Ishikawa (cell line): ENCODE measurements around the gene CBARP.

Source experiments
- CEBPB ChIP-seq: IDR thresholded peaks from 2 replicates; pipeline ENCODE4 v1.6.1; 2012
- EGR1 ChIP-seq: IDR thresholded peaks from 2 replicates; pipeline ENCODE4 v1.6.1; 2012
- EP300 ChIP-seq: IDR thresholded peaks from 2 replicates; pipeline ENCODE4 v1.6.1; 2012; ENCODE audit warnings: borderline replicate concordance
- MAX ChIP-seq: IDR thresholded peaks from 2 replicates; pipeline ENCODE4 v1.6.1; 2012
- RAD21 ChIP-seq: IDR thresholded peaks from 2 replicates; pipeline ENCODE4 v1.6.1; 2012; ENCODE audit warnings: low read depth
- TAF1 ChIP-seq: IDR thresholded peaks from 2 replicates; pipeline ENCODE4 v1.6.1; 2012; ENCODE audit warnings: low read depth, mild to moderate bottlenecking
- TEAD4 ChIP-seq: IDR thresholded peaks from 2 replicates; pipeline ENCODE4 v1.6.1; 2012
- YY1 ChIP-seq: IDR thresholded peaks from 2 replicates; pipeline ENCODE4 v1.6.1; 2012; ENCODE audit warnings: low read depth
- ZBTB7A ChIP-seq: IDR thresholded peaks from 2 replicates; pipeline ENCODE4 v1.6.1; 2012; ENCODE audit warnings: low read depth

GRCh38 chr19:1244693-1245451 is 7.1 kb upstream of the CBARP start:
- TF ChIP-seq EP300 = 0 out of 2 replicates have a peak, but pooled peaks have one; percentile 10
- no peak for TF ChIP-seq TAF1
- TF ChIP-seq MAX = no peak
- no peak for TF ChIP-seq TEAD4
- TF ChIP-seq YY1 = no peak
- TF ChIP-seq RAD21 = no peak
- no peak; the same call in 1 of the 2 replicates for TF ChIP-seq EGR1
- no peak for TF ChIP-seq CEBPB
- peak; percentile 4; the same call in 1 of the 2 replicates for TF ChIP-seq ZBTB7A
